Adrenal gland (tissue), 12 donors: ENCODE measurements around the gene CCDC180. TPM values are rescaled to one million over a fixed set of nuclear protein-coding genes. Genes with fewer than 3 reads are reported as not detected.

Experiments used
- DNase-seq, 7 donors: peaks; one replicate each; pipeline ENCODE4 v3.0.0-alpha.2; 2019 to 2020
- H3K27ac ChIP-seq, 5 donors: fragments of 200-600 bp; sonication (generic) in 4 of 5; 1 replicate in 3 of 5; 2 replicates in 2 of 5; pipeline versions ENCODE4 v1.5.1 to v1.8.0; 2016 to 2020; ENCODE audit warnings: mild to moderate bottlenecking in 1 of 5
- H3K27me3 ChIP-seq: fragments of 200-600 bp; 2 replicates; pipeline ENCODE4 v1.8.0; 2021
- H3K36me3 ChIP-seq, 2 donors: fragments of 200-600 bp; replicated peaks in 1 of 2; 1 replicate in 1 of 2; 2 replicates in 1 of 2; pipeline versions ENCODE4 v1.5.1 to v1.8.0; 2018 to 2022
- H3K4me1 ChIP-seq, 2 donors: fragments of 200-600 bp; replicated peaks in 1 of 2; 1 replicate in 1 of 2; 2 replicates in 1 of 2; pipeline versions ENCODE4 v1.5.1 to v1.8.0; 2018 to 2021
- H3K4me3 ChIP-seq, 4 donors: fragments of 200-600 bp; sonication (generic) in 3 of 4; one replicate each; pipeline ENCODE4 v1.5.1; 2016 to 2018
- H3K9me3 ChIP-seq, 3 donors: fragments of 200-600 bp; sonication (generic) in 1 of 3; replicated peaks in 1 of 3; 1 replicate in 2 of 3; 2 replicates in 1 of 3; pipeline versions ENCODE4 v1.5.1 to v1.8.0; 2016 to 2021
- CTCF ChIP-seq, 6 experiments: fragments of 450-650 bp in 4 of 6; fragments of 200-600 bp in 2 of 6; sonication (generic) in 1 of 6; IDR thresholded peaks; 1 replicate in 5 of 6; 2 replicates in 1 of 6; pipeline versions ENCODE4 v1.5.1 to v1.8.0; 2016 to 2021; ENCODE audit warnings: antibody characterized with exemption in 6 of 6, mild to moderate bottlenecking in 2 of 6, moderate library complexity in 1 of 6
- POLR2A ChIP-seq, 2 donors: fragments of 450-650 bp; IDR thresholded peaks; one replicate each; pipeline ENCODE4 v1.6.1; 2017; ENCODE audit warnings: antibody characterized with exemption in 2 of 2, mild to moderate bottlenecking in 2 of 2, moderate library complexity in 1 of 2
- WGBS, 4 donors: extraction: QIAGEN DNeasy Blood & Tissue Kit in 2 of 4; methylation state at CpG; one replicate each; pipeline versions ENCODE4 v1.1.5 to v1.1.7; 2013 to 2017; 5-methylcytosine and 5-hydroxymethylcytosine counted together
- intact Hi-C, 2 donors: fragments of 100-400 bp; cut with DNase I; formaldehyde crosslinking; loops; one replicate each; pipeline versions ENCODE4 v1.14.1 to v1.15.0; 2022 to 2023
- polyA plus RNA-seq, 3 donors: library from polyadenylated mRNA; stranded (reverse); fragments of 200-250 nt in 2 of 3; fragments of 350-450 nt in 1 of 3; fragmentation: Illumina TruSeq in 1 of 3; extraction: RNeasy Lipid Tissue Mini Kit (QIAGEN cat#74804) in 1 of 3; gene quantifications; one replicate each; pipeline ENCODE4 v1.2.3, GENCODE V29; 2013 to 2014
- total RNA-seq, 9 donors: library from RNA; depleted of rRNA in 4 of 9; stranded (reverse); fragments of >200 nt in 4 of 9; fragments of 120-200 nt in 1 of 9; fragmentation: NEBNext Ultra II Directional in 1 of 9; extraction: Animal tissue kit (Norgen Biotek cat#: 25700) in 1 of 9; gene quantifications; one replicate each; pipeline versions ENCODE4 v1.1.0 to v1.2.4, GENCODE V29; 2013 to 2023
- donor health status: healthy with polysubstance abuse.
- donor health status: Bipolar disorder and iron deficiency.
- donor health status: DM: yes; HTN: yes; CAD: no.
- donor health status: DM: no; HTN: no; CAD: no.
- donor health status: DM: no; HTN: no; CAD: no.
- donor health status: DM: yes; HTN: yes; CAD: no.

The CCDC180 gene
- total and polyA plus RNA-seq, 12 donors: 1.2 to 18.4 (median 5.8) TPM

GRCh38 chr9:97284798-97285197 is 22.7 kb upstream of the CCDC180 start:
- no peaks in the 10 kb centered on the region for H3K36me3 ChIP-seq
- WGBS, 4 donors: 94 to 97% (median 96%) methylated on average over 2 of the region's 2 CpGs
- H3K9me3 ChIP-seq: no peaks in the 10 kb centered on the region
- no peak for DNase-seq
- intact Hi-C loops: no loop called here
- no peak overlapping the region for H3K4me3 ChIP-seq
- no peaks in the 10 kb centered on the region for H3K27me3 ChIP-seq
- TF ChIP-seq POLR2A (IDR thresholded peaks at IDR 0.05) (no peak), CTCF (IDR thresholded peaks at IDR 0.05) (no peak)
- no peaks in the 10 kb centered on the region for H3K4me1 ChIP-seq
- H3K27ac ChIP-seq: no peak overlapping the region

DNA sequence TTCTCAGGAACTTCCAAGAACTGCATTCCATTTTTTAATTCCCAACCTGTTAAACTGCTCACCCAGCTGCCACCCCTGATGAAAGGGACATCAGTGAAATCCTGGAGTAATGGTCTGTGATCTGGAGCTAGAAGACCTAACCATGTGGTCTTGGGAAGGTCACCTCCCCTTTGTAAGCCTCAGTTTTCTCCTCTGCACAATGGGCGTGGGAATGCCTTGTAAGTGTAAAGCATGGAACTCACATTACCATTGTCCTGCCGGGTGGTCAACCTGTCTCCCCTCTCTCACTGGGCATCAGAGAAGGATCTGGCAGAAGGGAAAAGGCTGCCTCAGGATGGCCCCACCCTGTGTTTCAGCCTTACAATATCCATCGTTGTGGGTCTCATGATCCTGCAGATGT is 15.3 kb upstream of the CCDC180 start:
- peaks cover 0 to 10% of the 10 kb centered on the region in 2 donors for H3K36me3 ChIP-seq
- peaks cover 3 to 16% of the 10 kb centered on the region in 2 donors for H3K4me1 ChIP-seq
- no peak overlapping the region for H3K4me3 ChIP-seq
- no peaks in the 10 kb centered on the region for H3K9me3 ChIP-seq
- H3K27me3 ChIP-seq: no peaks in the 10 kb centered on the region
- 89 to 100% (median 95%) methylated on average over 2 to 3 of the region's 3 CpGs for WGBS, 4 donors
- TF ChIP-seq POLR2A (IDR thresholded peaks at IDR 0.05): no peak
- TF ChIP-seq CTCF (IDR thresholded peaks at IDR 0.05): no peak
- no peak overlapping the region for H3K27ac ChIP-seq
- no peak for DNase-seq
- intact Hi-C loops: no loop called here

GRCh38 chr9:97293207-97293721 is 14.2 kb upstream of the CCDC180 start:
- TF ChIP-seq CTCF (IDR thresholded peaks at IDR 0.05): no peak
- no peak for TF ChIP-seq POLR2A (IDR thresholded peaks at IDR 0.05)
- DNase-seq: peak; percentile 75 to 91 (median 88)
- 9 to 24% (median 20%) methylated on average over 6 of the region's 6 CpGs for WGBS, 4 donors
- Histone ChIP-seq H3K4me3 (no peak overlapping the region), H3K36me3 (peaks cover 0 to 10% of the 10 kb centered on the region in 2 donors), H3K27ac (peak overlapping the region in 1 of 5 donors; percentile 70), H3K4me1 (peaks cover 3 to 16% of the 10 kb centered on the region in 2 donors), H3K27me3 (no peaks in the 10 kb centered on the region), H3K9me3 (no peaks in the 10 kb centered on the region)
- intact Hi-C loops: no loop called here

DNA sequence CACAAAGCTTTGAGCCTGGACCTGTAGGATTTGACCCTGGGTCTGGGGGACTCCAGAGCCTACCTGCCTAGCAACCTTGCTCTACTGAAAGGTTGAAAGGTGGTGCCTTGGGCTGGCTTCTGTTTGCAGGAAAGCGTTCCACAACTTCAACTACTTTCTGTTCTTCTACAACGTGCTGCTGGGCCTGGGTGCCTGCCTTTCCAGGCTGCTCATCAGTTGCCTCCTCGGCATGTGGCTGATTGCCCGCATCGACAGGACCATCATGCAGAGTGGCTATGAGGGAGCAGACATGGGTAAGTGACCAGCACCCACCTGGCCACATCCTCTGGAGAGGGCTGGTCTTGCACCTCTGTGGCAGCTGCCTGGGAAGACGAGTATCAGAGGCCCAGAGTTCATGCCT is 13.6 kb upstream of the CCDC180 start:
- Histone ChIP-seq H3K4me3 (no peak overlapping the region), H3K4me1 (peaks cover 3 to 16% of the 10 kb centered on the region in 2 donors), H3K27ac (peak overlapping the region in 1 of 5 donors; percentile 70), H3K9me3 (no peaks in the 10 kb centered on the region), H3K27me3 (no peaks in the 10 kb centered on the region), H3K36me3 (peaks cover 0 to 10% of the 10 kb centered on the region in 2 donors)
- 81 to 91% (median 86%) methylated on average over 6 of the region's 6 CpGs for WGBS, 4 donors
- no peak for DNase-seq
- no peak for TF ChIP-seq POLR2A (IDR thresholded peaks at IDR 0.05)
- no peak for TF ChIP-seq CTCF (IDR thresholded peaks at IDR 0.05)
- intact Hi-C loops: no loop called here
